HepG2 (cell line): Measurements from ENCODE around the gene INSR. TPM values are rescaled to one million over a fixed set of nuclear protein-coding genes. Genes with fewer than 3 reads are reported as not detected.

ENCODE experiments used
- BCL3 ChIP-seq: sonication (generic); formaldehyde crosslinking; IDR thresholded peaks from 2 replicates; pipeline ENCODE4 v1.5.1; 2020; ENCODE audit warnings: mild to moderate bottlenecking, missing genetic modification reagents, moderate library complexity
- CSRNP2 ChIP-seq: sonication (generic); formaldehyde crosslinking; conservative IDR thresholded peaks from 2 replicates; pipeline ENCODE4 v1.8.0; 2022; ENCODE audit warnings: low read depth, missing genetic modification reagents
- ELK4 ChIP-seq: sonication (generic); formaldehyde crosslinking; IDR thresholded peaks from 2 replicates; pipeline ENCODE4 v1.9.0; 2021; ENCODE audit warnings: missing genetic modification reagents, borderline replicate concordance
- NAIF1 ChIP-seq: sonication (generic); formaldehyde crosslinking; IDR thresholded peaks from 2 replicates; pipeline ENCODE4 v1.5.0; 2020; ENCODE audit warnings: mild to moderate bottlenecking, missing genetic modification reagents, borderline replicate concordance
- PREB ChIP-seq: sonication (generic); formaldehyde crosslinking; IDR thresholded peaks from 2 replicates; pipeline ENCODE4 v1.4.0; 2020; ENCODE audit warnings: missing genetic modification reagents
- RFXAP ChIP-seq: sonication (generic); formaldehyde crosslinking; IDR thresholded peaks from 2 replicates; pipeline ENCODE4 v1.4.0; 2020; ENCODE audit warnings: missing genetic modification reagents, borderline replicate concordance
- THAP8 ChIP-seq: sonication (generic); formaldehyde crosslinking; IDR thresholded peaks from 2 replicates; pipeline ENCODE4 v1.5.1; 2020; ENCODE audit warnings: missing genetic modification reagents, mild to moderate bottlenecking, borderline replicate concordance
- TRAFD1 ChIP-seq: sonication (generic); formaldehyde crosslinking; IDR thresholded peaks from 2 replicates; pipeline ENCODE4 v1.5.1; 2020; ENCODE audit warnings: missing genetic modification reagents, mild to moderate bottlenecking, borderline replicate concordance
- ZBED4 ChIP-seq: sonication (generic); formaldehyde crosslinking; IDR thresholded peaks from 2 replicates; pipeline ENCODE4 v1.4.0; 2020; ENCODE audit warnings: missing genetic modification reagents, borderline replicate concordance
- ZBTB1 ChIP-seq: sonication (generic); formaldehyde crosslinking; IDR thresholded peaks from 2 replicates; pipeline ENCODE4 v1.4.0; 2020; ENCODE audit warnings: missing genetic modification reagents, borderline replicate concordance
- ZBTB42 ChIP-seq: sonication (generic); formaldehyde crosslinking; IDR thresholded peaks from 2 replicates; pipeline ENCODE4 v1.5.0; 2020; ENCODE audit warnings: mild to moderate bottlenecking, missing genetic modification reagents
- ZFYVE20 ChIP-seq: sonication (generic); formaldehyde crosslinking; IDR thresholded peaks from 2 replicates; pipeline ENCODE4 v1.8.0; 2023; ENCODE audit warnings: low read depth, mild to moderate bottlenecking, moderate library complexity, missing genetic modification reagents, borderline replicate concordance
- ZNF354B ChIP-seq: sonication (generic); formaldehyde crosslinking; IDR thresholded peaks from 2 replicates; pipeline ENCODE4 v1.8.0; 2022; ENCODE audit warnings: mild to moderate bottlenecking, missing genetic modification reagents
- ZNF660 ChIP-seq: sonication (generic); formaldehyde crosslinking; IDR thresholded peaks from 2 replicates; pipeline ENCODE4 v1.5.1; 2020; ENCODE audit warnings: mild to moderate bottlenecking, low read depth, missing genetic modification reagents, borderline replicate concordance
- ZNF713 ChIP-seq: sonication (generic); formaldehyde crosslinking; IDR thresholded peaks from 2 replicates; pipeline ENCODE4 v1.4.0; 2020; ENCODE audit warnings: mild to moderate bottlenecking, missing genetic modification reagents
- polyA plus RNA-seq, 8 experiments: library from polyadenylated mRNA; depleted of rRNA in 3 of 8; stranded (reverse) in 7 of 8; unstranded in 1 of 8; fragments of >200 nt; fragmentation: Illumina TruSeq in 4 of 8; extraction: Trizol in 4 of 8; gene quantifications; 2 replicates each; pipeline versions ENCODE4 v1.2.1 to v1.2.3, GENCODE V29; 2011 to 2016; ENCODE audit warnings: low read depth in 4 of 8, missing spikeins in 1 of 8, mixed read lengths in 1 of 8; ENCODE audit not compliant: insufficient read depth in 1 of 8
- total RNA-seq, 5 experiments: library from RNA; depleted of rRNA; stranded (reverse); fragments of >200 nt; fragmentation: Illumina TruSeq; extraction: Trizol; gene quantifications; 2 replicates each; pipeline ENCODE4 v1.2.3, GENCODE V29; 2016; ENCODE audit warnings: low read depth in 1 of 5

INSR gene
- total and polyA plus RNA-seq, 2 of the 13 experiments (the other 11 are each of a cell fraction or from before 2014, with no cell fraction given), result 24.2 to 29.8 TPM

- TF ChIP-seq ZBED4 (CRISPR knock-in tag), result no peak
- no peak for TF ChIP-seq CSRNP2 (CRISPR knock-in tag)
- no peak for TF ChIP-seq ZNF660
- 0 out of 2 replicates have a peak, but pooled peaks have one; percentile 46 for TF ChIP-seq ZNF713 (CRISPR knock-in tag)
- TF ChIP-seq ZBTB1 (CRISPR knock-in tag), result no peak
- TF ChIP-seq NAIF1, result no peak; the same call in 1 of the 2 replicates
- no peak for TF ChIP-seq ZBTB42 (CRISPR knock-in tag)
- TF ChIP-seq ZNF354B (CRISPR knock-in tag), result no peak
- TF ChIP-seq BCL3, result no peak
- no peak for TF ChIP-seq RFXAP (CRISPR knock-in tag)
- no peak for TF ChIP-seq TRAFD1
- TF ChIP-seq ZFYVE20 (CRISPR knock-in tag), result no peak
- no peak for TF ChIP-seq THAP8
- TF ChIP-seq PREB, result no peak; the same call in 1 of the 2 replicates
- TF ChIP-seq ELK4 (CRISPR knock-in tag), result no peak
Measured at GRCh38 chr19:7292950-7293761, 1.1 kb downstream of the INSR start (continued).
